Cardiac septum (tissue), 1 donor: ENCODE results near the gene GDPD3. TPM values are rescaled to one million over a fixed set of nuclear protein-coding genes. Genes with fewer than 3 reads are reported as not detected.

Experiments used
- DNase-seq: peaks from one replicate; pipeline ENCODE4 v3.0.0-alpha.2; 2020; ENCODE audit warnings: low spot score
- intact Hi-C: fragments of 100-400 bp; cut with DNase I; formaldehyde crosslinking; loops from one replicate; pipeline ENCODE4 v1.14.0; 2022
- total RNA-seq: library from RNA; stranded (reverse); fragmentation: NEBNext Ultra II Directional; extraction: Animal tissue kit (Norgen Biotek cat#: 25700); gene quantifications from one replicate; pipeline ENCODE4 v1.2.1, GENCODE V29; 2021
- donor health status: DM: no; HTN: no; CAD: no.

The GDPD3 gene
- total RNA-seq, 1 donor from 2014 or later, result 3.0 TPM

GRCh38 chr16:30104090-30104489 lies 9.2 kb downstream of the GDPD3 start:
- no peak for DNase-seq
- intact Hi-C loops, result no loop called here

DNA sequence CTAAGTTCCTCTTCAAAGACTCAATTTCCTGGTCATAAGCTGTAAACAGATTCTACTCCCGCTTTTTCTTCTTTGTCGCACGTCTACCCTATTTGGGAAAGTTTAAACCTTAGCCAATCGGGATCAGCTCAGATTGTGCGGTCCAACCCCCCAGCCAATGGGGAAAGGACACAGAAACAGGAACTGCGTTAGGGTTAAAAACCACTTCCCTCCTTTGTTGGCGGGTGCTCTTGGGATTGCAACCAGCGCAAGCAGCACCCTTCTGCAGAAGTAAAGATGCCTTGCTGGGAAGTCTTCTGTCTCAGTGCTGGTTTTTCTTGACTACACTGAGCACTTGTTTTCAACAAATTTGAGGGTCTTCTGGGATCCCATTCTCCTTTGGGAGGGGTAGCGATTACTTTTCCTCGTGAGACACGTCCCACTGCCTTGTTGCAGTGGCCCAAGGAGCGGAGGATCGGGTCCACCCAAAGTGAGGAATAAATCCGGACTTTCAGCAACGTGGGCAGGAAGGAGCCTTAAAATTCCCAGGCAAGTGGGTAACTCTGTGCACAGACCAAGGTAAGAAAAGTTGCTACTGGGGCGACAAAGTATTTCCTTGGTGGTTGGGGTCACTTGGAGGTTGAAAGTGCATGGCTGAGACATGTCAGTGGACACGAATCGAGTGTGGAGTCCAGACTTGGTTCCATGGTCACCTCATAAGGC lies 16.3 kb downstream of the GDPD3 start:
- intact Hi-C loops, result loop anchor here (2.0 to 10.0 kb wide), 2 partner anchors 26 to 318 kb away; partner anchors contain the start of gene MAPK3
- DNase-seq, result no peak

DNA sequence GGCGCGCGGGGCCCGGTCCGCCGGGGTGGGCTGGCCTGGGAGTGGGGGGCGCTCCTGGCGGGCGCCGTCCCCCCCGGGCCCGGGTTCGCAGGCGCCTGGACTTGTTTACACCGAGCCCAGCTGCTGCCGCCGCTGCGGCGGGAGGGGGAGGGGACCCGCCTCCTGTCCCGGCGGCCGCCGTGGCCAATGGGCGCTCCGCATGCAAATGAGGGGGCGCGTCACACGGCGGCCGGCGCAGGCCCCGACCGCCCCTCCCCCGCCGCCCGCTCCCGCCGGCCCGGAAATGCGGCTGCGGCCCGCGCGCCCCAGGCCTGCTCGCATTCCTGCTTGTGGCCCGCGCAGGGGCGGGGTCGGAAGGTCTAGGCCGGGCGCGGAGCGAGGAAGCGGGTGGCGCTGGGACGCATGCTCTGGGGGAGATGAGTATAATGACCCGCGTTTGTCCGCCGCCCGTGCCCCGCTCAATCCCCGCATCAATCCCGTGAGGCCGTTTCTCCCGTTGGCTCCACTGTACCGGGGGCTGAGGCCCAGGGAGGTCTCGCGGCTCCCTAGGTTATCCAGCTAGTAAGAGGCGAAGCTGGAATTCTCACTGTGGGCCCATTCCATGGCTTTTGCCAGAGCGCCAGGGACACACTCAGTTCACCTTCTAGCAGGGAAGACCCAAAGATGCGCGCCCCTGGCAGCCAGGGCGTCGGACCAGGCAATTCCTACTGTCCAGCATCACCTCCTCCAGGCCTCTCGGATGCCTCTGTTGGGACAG lies 17.1 kb downstream of the GDPD3 start, which contains the start of gene YPEL3:
Gene YPEL3 (minus strand): TSS at position 109 of the 757 bp plus-strand sequence. CDS start 731 bp downstream, outside the sequence.
- intact Hi-C loops, result loop anchor here (2.0 to 10.0 kb wide), 2 partner anchors 27 to 319 kb away; partner anchors contain the start of gene MAPK3

GRCh38 chr16:30095166-30096078 lies 17.9 kb downstream of the GDPD3 start:
- intact Hi-C loops, result loop anchor here (2.0 to 10.0 kb wide), 2 partner anchors 27 to 319 kb away; partner anchors contain the start of gene MAPK3
- DNase-seq, result no peak

More for the DNA sequence above, 17.1 kb downstream of the GDPD3 start, which contains the start of gene YPEL3:
- DNase-seq, result peak; percentile 97

DNA sequence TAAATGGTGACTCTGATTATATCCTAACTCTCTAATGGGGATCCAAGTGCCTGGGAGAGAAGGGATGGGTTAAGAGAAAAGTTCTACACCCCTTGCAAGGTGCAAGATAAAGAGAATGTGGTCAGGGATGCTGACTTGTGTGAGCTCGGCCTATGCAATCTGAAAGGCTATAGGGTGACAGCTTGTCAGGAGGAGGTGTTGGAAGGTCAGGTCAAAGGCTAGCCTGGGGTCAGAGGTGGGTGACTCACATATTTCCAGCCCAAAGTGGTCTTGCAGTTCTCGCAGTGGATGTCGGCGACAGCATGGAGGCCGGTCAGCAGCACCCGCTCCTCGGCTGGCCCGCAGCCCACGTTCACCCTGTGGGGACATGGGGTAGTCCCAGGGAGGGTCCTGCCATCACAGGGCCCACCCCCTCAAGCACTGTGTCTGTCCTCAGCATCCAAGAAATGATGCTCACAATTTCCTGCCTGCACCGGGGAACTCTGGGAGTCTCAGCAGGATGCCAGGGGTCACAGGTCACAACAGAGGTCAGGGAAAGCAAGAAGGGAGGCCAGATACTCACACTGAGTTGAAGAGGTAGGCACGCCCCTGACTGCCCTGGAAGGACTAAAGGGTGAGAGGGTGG lies 18.7 kb downstream of the GDPD3 start:
- DNase-seq, result no peak
- intact Hi-C loops, result loop anchor here (10.0 kb wide), 1 partner anchor 320 kb away; no protein-coding TSS in a partner anchor

DNA sequence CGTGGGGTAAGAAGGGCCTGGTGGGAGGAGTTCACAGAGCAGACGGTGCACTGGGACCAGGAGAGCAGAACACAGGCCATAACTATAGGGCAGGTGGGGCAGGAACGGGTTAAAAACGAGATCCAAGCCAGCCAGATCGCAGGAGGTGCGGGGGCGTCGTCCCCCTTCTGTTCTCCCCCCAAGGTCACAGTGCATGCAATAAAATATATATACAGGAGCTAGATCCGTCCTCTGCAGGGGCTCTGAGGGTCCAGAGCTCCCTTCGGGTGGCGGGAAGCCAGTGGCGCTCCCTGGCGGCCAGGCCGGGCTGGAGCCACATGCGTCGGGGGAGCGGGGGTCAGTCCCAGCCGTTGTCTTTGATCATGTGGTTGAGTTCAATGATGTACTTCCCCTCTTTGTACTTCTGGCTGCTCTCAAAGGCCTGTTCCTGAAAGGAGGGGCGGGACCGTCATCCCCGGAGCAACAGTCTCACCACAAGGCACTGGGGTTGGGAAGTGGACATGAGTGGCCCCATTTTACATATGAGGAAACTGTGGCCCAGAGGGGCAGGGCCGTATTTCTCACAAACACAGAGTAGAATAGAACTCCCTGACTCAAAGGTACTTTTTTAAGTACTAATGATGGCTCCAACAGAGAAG lies 20.8 kb downstream of the GDPD3 start:
- intact Hi-C loops, result loop anchor here (10.0 kb wide), 1 partner anchor 322 kb away; no protein-coding TSS in a partner anchor
- DNase-seq, result peak; percentile 91

GRCh38 chr16:30091474-30092372 lies 21.6 kb downstream of the GDPD3 start, which contains the start of gene TBX6:
TSS of gene TBX6 (minus strand) at chr16:30091924. CDS start at chr16:30091193, 731 bp downstream.
- peak; percentile 97 for DNase-seq
- intact Hi-C loops, result loop anchor here (10.0 kb wide), 1 partner anchor 323 kb away; no protein-coding TSS in a partner anchor

DNA sequence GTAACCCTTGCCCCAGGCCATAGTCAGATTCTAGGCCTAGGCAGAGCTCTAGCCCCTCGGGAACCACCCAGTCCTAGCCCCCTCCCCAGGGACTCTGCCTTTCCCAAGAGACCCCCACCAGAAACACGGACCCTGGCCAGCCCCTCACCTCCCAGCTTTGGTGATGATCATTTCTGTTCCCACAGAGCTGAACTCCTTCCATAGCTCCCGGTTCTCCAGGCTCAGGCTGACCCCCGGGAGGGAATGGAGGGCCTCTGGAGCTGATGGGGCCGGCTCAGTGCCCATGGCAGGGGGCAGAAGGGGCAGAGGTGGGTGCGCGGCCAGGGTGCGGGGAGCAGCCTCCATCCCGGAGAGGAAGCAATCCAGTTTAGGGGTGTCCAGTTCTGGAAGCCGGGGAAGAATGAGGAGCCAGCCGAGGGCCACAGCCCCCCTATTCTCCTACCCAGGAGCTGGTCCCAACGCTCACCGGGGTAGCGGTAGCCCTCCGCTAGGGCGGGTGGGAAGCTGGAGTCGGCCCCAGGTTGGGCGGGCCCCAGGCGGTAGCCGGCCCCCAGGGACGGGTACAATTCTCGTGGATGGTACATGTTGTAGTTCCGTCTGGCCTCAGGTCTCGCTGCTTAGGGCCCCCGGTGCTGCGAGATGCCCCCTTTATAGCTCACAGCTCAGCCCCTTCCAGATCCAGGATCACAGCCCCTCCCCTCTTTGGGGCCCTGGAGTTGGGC lies 22.6 kb downstream of the GDPD3 start:
- intact Hi-C loops, result loop anchor here (10.0 kb wide), 1 partner anchor 324 kb away; no protein-coding TSS in a partner anchor
- DNase-seq, result no peak

DNA sequence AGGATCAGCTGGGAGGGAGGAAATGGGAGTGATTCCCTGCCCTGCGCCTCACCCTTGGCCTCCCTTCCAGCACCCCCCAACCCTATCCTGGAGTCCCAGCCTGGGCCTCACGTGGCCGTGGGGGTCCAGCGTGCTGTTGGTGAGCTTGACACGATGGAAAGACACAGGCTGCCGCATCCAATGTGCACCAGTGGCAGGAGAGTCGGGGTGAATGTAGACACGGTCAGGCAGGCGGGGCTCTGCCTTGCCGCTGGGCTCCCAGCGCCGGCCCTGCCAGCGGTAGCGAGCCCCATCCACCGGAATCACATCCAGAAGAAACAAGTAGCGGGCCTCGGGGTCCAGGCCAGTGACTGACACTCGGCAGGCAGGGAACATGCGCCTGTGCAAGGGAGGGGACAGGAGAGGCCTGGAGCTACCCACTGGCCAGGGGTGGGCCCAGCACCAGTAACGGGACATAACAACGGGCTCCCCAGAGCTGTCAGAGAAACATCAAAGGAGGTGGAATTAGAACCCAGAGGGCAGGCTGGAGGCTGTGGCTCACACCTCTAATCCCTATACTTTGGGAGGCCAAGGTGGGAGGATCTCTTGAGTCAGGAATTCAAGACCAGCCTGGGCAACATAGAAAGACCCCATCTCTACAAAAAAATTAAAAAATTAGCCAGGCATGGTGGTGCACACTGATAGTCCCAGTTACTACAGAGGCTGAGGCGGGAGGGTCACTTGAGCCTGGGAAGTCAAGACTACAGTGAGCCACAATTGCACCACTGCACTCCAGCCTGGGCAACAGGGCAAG lies 24.3 kb downstream of the GDPD3 start:
- intact Hi-C loops, result no loop called here
- DNase-seq, result no peak

DNA sequence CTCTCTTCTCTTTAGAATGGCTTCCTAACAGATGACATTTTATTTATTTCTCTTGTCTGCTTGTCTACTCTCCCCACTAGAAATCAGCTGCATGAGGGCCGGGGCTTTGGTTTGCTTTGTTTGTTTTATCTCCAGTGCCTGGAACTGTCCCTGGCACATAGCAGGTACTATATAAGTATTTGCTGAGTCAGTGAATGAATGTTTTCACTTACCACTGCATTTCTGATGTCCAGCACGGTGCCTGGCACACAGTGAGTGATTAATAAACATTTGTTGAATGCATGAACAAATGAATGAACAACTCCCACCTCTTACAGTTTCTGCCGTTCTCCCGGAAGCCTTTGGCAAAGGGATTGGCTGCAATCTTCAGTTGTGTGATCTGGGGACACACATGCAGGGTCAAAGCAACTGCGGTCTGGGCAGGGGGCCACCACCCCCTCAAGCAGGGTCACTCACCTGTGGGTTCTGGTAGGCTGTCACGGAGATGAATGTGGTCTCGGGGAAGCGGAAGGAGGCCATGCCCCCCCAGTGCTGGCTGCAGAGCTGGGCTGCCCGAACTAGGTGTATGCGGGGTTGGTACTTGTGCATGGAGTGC lies 25.0 kb downstream of the GDPD3 start:
- intact Hi-C loops, result no loop called here
- no peak for DNase-seq

- intact Hi-C loops, result no loop called here
- DNase-seq, result no peak
Measured at GRCh38 chr16:30087181-30087898, 26.0 kb downstream of the GDPD3 start.

- intact Hi-C loops, result no loop called here
- no peak for DNase-seq
Measured at GRCh38 chr16:30086291-30087140, 26.8 kb downstream of the GDPD3 start.

GRCh38 chr16:30085820-30086219 lies 27.5 kb downstream of the GDPD3 start:
- intact Hi-C loops, result no loop called here
- DNase-seq, result no peak

DNA sequence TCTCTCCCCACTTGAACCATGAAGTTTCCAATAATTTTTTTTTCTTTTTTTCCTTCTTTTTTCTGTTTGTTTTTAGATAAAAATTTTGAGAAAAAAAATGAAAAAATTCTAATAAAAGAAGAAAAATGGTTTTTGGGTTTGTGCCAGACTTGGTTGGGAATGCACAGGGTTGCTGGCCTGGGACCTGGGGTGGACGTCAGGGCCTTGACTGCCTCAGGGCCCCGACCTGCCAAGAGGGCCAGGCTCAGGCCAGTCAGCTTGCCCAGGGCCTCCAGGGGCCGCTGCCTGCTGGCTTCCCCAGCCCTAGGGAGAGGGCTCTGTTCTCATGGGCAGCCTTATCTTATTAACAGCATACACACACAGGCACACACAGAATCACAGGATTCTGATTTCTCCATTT lies 28.1 kb downstream of the GDPD3 start:
- no peak for DNase-seq
- intact Hi-C loops, result no loop called here
